H9 (cell line): Measurements from ENCODE around the gene SNED1. TPM values are rescaled to one million over a fixed set of nuclear protein-coding genes. Genes with fewer than 3 reads are reported as not detected.

ENCODE experiments used
- DNase-seq: peaks from one replicate; pipeline ENCODE4 v3.0.0-alpha.2; 2017
- H2AFZ ChIP-seq: one replicate; pipeline ENCODE4 v1.6.1; 2013; ENCODE audit warnings: mild to moderate bottlenecking, low read length, control low read depth, moderate library complexity
- H2AK5ac ChIP-seq: 2 replicates; pipeline ENCODE4 v1.6.1; 2013; ENCODE audit warnings: low read length, control low read depth, mixed read lengths; ENCODE audit not compliant: insufficient read length
- H2BK120ac ChIP-seq: one replicate; pipeline ENCODE4 v1.6.1; 2013; ENCODE audit warnings: low read depth, mild to moderate bottlenecking, low read length, control low read depth, inconsistent platforms; ENCODE audit not compliant: poor library complexity, severe bottlenecking
- H2BK12ac ChIP-seq: 2 replicates; pipeline ENCODE4 v1.6.1; 2013; ENCODE audit warnings: low read length, control low read depth, mixed read lengths, low read depth; ENCODE audit not compliant: insufficient read length
- H2BK15ac ChIP-seq: 2 replicates; pipeline ENCODE4 v1.6.1; 2013; ENCODE audit warnings: low read depth, low read length, control low read depth
- H2BK20ac ChIP-seq: one replicate; pipeline ENCODE4 v1.6.1; 2013; ENCODE audit warnings: low read depth, mild to moderate bottlenecking, low read length, control low read depth, inconsistent platforms; ENCODE audit not compliant: poor library complexity, severe bottlenecking
- H2BK5ac ChIP-seq: 2 replicates; pipeline ENCODE4 v1.6.1; 2013; ENCODE audit warnings: low read length, control low read depth, mixed read lengths; ENCODE audit not compliant: insufficient read length
- H3K14ac ChIP-seq: 2 replicates; pipeline ENCODE4 v1.6.1; 2013; ENCODE audit warnings: low read length, control low read depth; ENCODE audit not compliant: insufficient read depth
- H3K18ac ChIP-seq: 2 replicates; pipeline ENCODE4 v1.6.1; 2013; ENCODE audit warnings: low read depth, mild to moderate bottlenecking, mixed read lengths, low read length, control low read depth; ENCODE audit not compliant: insufficient read length
- H3K23ac ChIP-seq: 2 replicates; pipeline ENCODE4 v1.6.1; 2013; ENCODE audit warnings: low read length, control low read depth, mixed read lengths, low read depth; ENCODE audit not compliant: insufficient read length
- H3K23me2 ChIP-seq: 2 replicates; pipeline ENCODE4 v1.6.1; 2013; ENCODE audit warnings: low read depth, mild to moderate bottlenecking, mixed read lengths, low read length, control low read depth; ENCODE audit not compliant: insufficient read length, poor library complexity, severe bottlenecking
- H3K27ac ChIP-seq: 2 replicates; pipeline ENCODE4 v1.5.1; 2013; ENCODE audit warnings: low read length, control low read depth, mixed read lengths, low read depth; ENCODE audit not compliant: insufficient read length
- H3K27me3 ChIP-seq: 2 replicates; pipeline ENCODE4 v1.6.1; 2013; ENCODE audit warnings: low read length, control low read depth, inconsistent platforms; ENCODE audit not compliant: insufficient read depth
- H3K4ac ChIP-seq: 2 replicates; pipeline ENCODE4 v1.6.1; 2013; ENCODE audit warnings: low read depth, mild to moderate bottlenecking, control low read depth, inconsistent platforms, low read length, moderate library complexity
- H3K4me1 ChIP-seq: 2 replicates; pipeline ENCODE4 v1.6.1; 2013; ENCODE audit warnings: low read length, control low read depth, inconsistent platforms; ENCODE audit not compliant: insufficient read depth
- H3K4me2 ChIP-seq: 2 replicates; pipeline ENCODE4 v1.6.1; 2013; ENCODE audit warnings: low read length, control low read depth, mixed read lengths; ENCODE audit not compliant: insufficient read length, insufficient read depth
- H3K56ac ChIP-seq: 2 replicates; pipeline ENCODE4 v1.6.1; 2013; ENCODE audit warnings: low read depth, mild to moderate bottlenecking, mixed read lengths, low read length, control low read depth; ENCODE audit not compliant: insufficient read length
- H3K79me1 ChIP-seq: 2 replicates; pipeline ENCODE4 v1.6.1; 2013; ENCODE audit warnings: low read depth, mild to moderate bottlenecking, moderate library complexity, low read length, control low read depth, inconsistent platforms; ENCODE audit not compliant: insufficient read depth, poor library complexity, severe bottlenecking
- H3K79me2 ChIP-seq: 2 replicates; pipeline ENCODE4 v1.6.1; 2013; ENCODE audit warnings: low read length, control low read depth, inconsistent platforms; ENCODE audit not compliant: insufficient read depth
- H3K9ac ChIP-seq: 2 replicates; pipeline ENCODE4 v1.6.1; 2013; ENCODE audit warnings: low read length, control low read depth, mixed read lengths; ENCODE audit not compliant: insufficient read length; ENCODE audit errors: extremely low read depth
- H3K9me3 ChIP-seq: one replicate; pipeline ENCODE4 v1.6.1; 2013; ENCODE audit warnings: low read depth, low read length, inconsistent platforms; ENCODE audit not compliant: control insufficient read depth
- H3T11ph ChIP-seq: one replicate; pipeline ENCODE4 v1.6.1; 2013; ENCODE audit warnings: mild to moderate bottlenecking, low read length, control low read depth, inconsistent platforms
- H4K20me1 ChIP-seq: one replicate; pipeline ENCODE4 v1.6.1; 2013; ENCODE audit not compliant: control insufficient read depth, insufficient read length, insufficient read depth
- H4K5ac ChIP-seq: 2 replicates; pipeline ENCODE4 v1.6.1; 2013; ENCODE audit warnings: low read depth, mild to moderate bottlenecking, mixed read lengths, low read length, control low read depth; ENCODE audit not compliant: insufficient read length
- H4K8ac ChIP-seq: replicated peaks from 2 replicates; pipeline ENCODE4 v1.6.1; 2013; ENCODE audit warnings: low read length, control low read depth, mixed read lengths, low read depth; ENCODE audit not compliant: insufficient read length
- H4K91ac ChIP-seq: 2 replicates; pipeline ENCODE4 v1.6.1; 2013; ENCODE audit warnings: low read depth, mild to moderate bottlenecking, moderate library complexity, mixed read lengths, low read length, control low read depth; ENCODE audit not compliant: insufficient read length
- H3K27ac Mint-ChIP-seq, 3 experiments: 2 replicates in 2 of 3; 3 replicates in 1 of 3; pipeline ENCODE4 v1.8.0; 2020 to 2021; ENCODE audit warnings: mixed read lengths in 3 of 3, mild to moderate bottlenecking in 1 of 3, moderate library complexity in 1 of 3
- H3K27me3 Mint-ChIP-seq: 2 replicates; pipeline ENCODE4 v1.8.0; 2021; ENCODE audit warnings: low read depth, mild to moderate bottlenecking, moderate library complexity, mixed read lengths
- H3K36me3 Mint-ChIP-seq, 3 experiments: 2 replicates in 2 of 3; 3 replicates in 1 of 3; pipeline ENCODE4 v1.8.0; 2020 to 2021; ENCODE audit warnings: low read depth in 3 of 3, mixed read lengths in 3 of 3; ENCODE audit not compliant: insufficient read depth in 1 of 3
- H3K4me1 Mint-ChIP-seq, 2 experiments: 2 replicates each; pipeline ENCODE4 v1.8.0; 2020; ENCODE audit warnings: mixed read lengths in 2 of 2
- H3K4me3 Mint-ChIP-seq, 2 experiments: 2 replicates in 1 of 2; 3 replicates in 1 of 2; pipeline ENCODE4 v1.8.0; 2020 to 2021; ENCODE audit warnings: mild to moderate bottlenecking in 2 of 2, mixed read lengths in 2 of 2, moderate library complexity in 1 of 2
- H3K9me3 Mint-ChIP-seq, 2 experiments: 2 replicates in 1 of 2; 3 replicates in 1 of 2; pipeline ENCODE4 v1.8.0; 2020; ENCODE audit warnings: mild to moderate bottlenecking in 2 of 2, mixed read lengths in 2 of 2, moderate library complexity in 1 of 2
- WGBS: extraction: QIAGEN DNeasy Blood & Tissue Kit; methylation state at CpG from one replicate; pipeline ENCODE4 v1.1.7; 2013; ENCODE audit warnings: missing lambda C conversion rate, low lambda C conversion rate, mixed read lengths; ENCODE audit not compliant: insufficient read length; ENCODE audit errors: extremely low coverage; 5-methylcytosine and 5-hydroxymethylcytosine counted together
- total RNA-seq: library from RNA; stranded (reverse); gene quantifications from 2 replicates; pipeline ENCODE4 v1.2.1, GENCODE V29; 2021
- TF ChIP-seq, protein P1 (sequence below): fragments of 200-600 bp; sonication (generic); conservative IDR thresholded peaks from 3 replicates; pipeline ENCODE4 v1.8.0; 2021; ENCODE audit warnings: antibody characterized with exemption, mild to moderate bottlenecking

SNED1 gene
- total RNA-seq, 1 experiment from 2014 or later: 2.5 TPM

DNA sequence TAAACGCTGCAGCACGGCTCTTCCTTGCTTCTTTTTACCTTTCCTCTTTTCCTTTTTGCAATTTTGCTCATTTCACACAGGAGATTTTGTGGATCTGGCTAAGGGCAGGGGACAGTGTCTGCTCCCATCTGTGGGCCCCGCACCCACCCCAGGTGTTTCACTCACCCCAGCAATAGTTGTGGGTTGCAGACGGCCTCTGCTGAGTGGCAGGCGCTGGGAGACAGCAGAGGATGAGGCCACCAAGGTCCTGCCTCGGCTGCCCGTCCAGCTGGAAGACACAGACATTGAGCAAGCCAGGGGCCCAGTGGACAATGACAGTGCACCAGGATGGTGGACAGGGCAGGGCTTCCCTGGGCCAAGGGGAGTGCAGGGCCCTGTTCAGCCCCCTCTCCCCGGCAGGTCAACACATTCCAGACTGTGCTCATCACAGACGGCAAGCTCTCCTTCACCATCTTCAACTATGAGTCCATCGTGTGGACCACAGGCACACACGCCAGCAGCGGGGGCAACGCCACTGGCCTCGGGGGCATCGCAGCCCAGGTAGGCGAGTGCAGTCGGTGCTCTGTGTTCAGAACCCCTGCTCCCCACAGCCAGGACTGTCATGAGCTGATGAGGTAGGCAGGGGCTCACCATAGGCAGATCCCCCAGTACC, 35.0 kb downstream of the SNED1 start:
- no CpG with 5 or more reads among the region's 17 CpGs for WGBS
- Histone ChIP-seq H3K18ac (no peak overlapping the region), H2BK5ac (no peak overlapping the region), H3K79me1 (no peaks in the 10 kb centered on the region), H3K14ac (no peak overlapping the region), H3K4me1 (no peaks in the 10 kb centered on the region), H4K20me1 (no peaks in the 10 kb centered on the region), H3K56ac (no peak overlapping the region), H3T11ph (no peak overlapping the region), H2BK15ac (no peak overlapping the region), H3K23ac (no peak overlapping the region), H4K5ac (no peak overlapping the region), H2BK12ac (no peak overlapping the region), H4K91ac (no peak overlapping the region), H3K9ac (no peak overlapping the region), H3K79me2 (no peaks in the 10 kb centered on the region), H3K4me2 (no peak overlapping the region), H2AFZ (no peak overlapping the region), H4K8ac (no peak overlapping the region), H3K27ac (no peak overlapping the region), H2BK120ac (no peak overlapping the region), H2BK20ac (no peak overlapping the region), H3K23me2 (peaks cover 8% of the 10 kb centered on the region), H3K9me3 (no peaks in the 10 kb centered on the region), H3K4ac (no peak overlapping the region), H3K27me3 (no peaks in the 10 kb centered on the region; the same call in 1 of the 2 replicates), H2AK5ac (no peak overlapping the region)
- Mint-ChIP-seq H3K27me3 (peaks cover 37% of the 10 kb centered on the region), H3K27ac (no peak overlapping the region), H3K4me1 (peaks cover 0 to 6% of the 10 kb centered on the region in 2 experiments; a peak in 2 of 4 replicates), H3K9me3 (peaks cover 0 to 4% of the 10 kb centered on the region in 2 experiments; a peak in 2 of 5 replicates), H3K4me3 (no peak overlapping the region), H3K36me3 (no peaks in the 10 kb centered on the region; a peak in 1 of 7 replicates)
- TF ChIP-seq, protein P1, sequence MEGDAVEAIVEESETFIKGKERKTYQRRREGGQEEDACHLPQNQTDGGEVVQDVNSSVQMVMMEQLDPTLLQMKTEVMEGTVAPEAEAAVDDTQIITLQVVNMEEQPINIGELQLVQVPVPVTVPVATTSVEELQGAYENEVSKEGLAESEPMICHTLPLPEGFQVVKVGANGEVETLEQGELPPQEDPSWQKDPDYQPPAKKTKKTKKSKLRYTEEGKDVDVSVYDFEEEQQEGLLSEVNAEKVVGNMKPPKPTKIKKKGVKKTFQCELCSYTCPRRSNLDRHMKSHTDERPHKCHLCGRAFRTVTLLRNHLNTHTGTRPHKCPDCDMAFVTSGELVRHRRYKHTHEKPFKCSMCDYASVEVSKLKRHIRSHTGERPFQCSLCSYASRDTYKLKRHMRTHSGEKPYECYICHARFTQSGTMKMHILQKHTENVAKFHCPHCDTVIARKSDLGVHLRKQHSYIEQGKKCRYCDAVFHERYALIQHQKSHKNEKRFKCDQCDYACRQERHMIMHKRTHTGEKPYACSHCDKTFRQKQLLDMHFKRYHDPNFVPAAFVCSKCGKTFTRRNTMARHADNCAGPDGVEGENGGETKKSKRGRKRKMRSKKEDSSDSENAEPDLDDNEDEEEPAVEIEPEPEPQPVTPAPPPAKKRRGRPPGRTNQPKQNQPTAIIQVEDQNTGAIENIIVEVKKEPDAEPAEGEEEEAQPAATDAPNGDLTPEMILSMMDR: no peak
- DNase-seq: no peak
